Measurements from ENCODE around the gene NDUFAF5.

NDUFAF5 gene

DNA sequence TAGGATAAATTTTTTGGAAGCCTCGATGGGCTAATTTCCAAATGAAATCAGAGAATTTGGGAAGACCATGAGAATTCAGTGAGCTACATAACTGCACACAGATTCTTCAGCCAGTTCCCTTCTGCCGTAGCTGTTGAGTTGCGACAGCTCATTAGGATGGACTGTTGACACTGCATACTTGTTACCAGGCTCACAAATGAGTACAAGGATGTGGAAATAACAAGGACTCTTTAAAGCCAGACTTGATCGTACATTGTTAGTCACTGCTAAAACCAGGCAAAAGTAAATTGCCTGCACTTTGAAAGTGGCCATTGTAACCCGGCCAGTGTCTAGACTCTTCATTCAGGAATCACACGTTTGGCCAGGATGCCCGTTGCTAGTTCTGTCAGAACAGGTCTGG is 37.0 kb downstream of the NDUFAF5 start:
- no peak for DNase-seq

DNA sequence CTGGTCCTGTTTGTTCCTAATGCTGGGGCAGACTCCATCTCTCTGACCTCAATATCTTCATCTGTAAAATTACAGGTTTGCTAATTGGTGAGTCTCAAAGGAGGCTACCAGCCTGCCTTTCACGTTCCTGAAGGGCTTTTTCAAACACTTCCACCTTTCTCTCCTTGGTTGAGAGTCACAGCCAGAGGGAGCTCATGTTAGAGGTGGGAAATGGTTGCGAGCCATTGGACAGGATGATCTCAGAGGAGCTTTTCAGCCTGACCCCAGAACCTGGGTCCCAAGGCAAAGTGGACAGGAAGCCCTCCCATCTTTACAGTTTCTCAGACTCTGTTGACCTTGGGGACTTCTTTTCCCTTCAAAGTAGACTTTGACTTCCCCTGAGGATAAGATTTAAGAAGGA is 37.6 kb downstream of the NDUFAF5 start:
- DNase-seq = no peak

DNA sequence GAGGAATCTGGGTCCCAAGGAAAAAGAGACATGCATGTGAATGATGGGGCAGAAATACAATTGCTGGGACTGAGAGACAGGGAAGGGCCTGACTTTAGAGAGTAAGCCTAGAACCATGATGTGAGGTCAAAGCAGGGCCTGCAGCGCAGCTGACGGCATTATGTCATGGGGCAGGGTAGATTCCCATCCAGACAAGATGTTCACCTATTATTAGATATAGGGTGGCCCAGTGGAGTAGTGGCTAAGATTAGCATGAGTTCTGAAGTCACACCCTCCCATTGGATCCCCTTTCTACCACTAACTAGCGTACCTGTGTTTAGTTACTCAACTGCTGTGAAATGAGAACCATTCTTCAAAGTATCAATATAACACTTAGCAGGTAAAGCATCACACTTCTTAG is 39.6 kb downstream of the NDUFAF5 start:
- no peak for DNase-seq

DNA sequence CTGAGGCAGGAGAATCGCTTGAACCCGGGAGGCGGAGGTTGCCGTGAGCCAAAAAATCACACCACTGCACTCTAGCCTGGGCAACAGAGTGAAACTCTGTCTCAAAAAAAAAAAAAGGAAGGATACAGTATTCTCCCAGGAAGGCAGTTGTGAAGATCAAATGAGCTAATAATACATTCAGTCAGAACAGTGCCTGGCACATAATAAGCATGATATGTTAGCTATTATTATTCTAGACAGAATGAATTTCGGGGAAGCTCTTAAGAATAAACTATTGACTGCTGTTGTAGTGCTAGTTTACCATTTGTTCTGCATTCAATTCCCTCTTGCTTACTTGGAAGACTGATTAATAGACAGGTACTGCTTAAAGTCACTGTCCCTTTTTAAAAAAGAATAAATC is 40.6 kb downstream of the NDUFAF5 start:
- no peak for DNase-seq

DNA sequence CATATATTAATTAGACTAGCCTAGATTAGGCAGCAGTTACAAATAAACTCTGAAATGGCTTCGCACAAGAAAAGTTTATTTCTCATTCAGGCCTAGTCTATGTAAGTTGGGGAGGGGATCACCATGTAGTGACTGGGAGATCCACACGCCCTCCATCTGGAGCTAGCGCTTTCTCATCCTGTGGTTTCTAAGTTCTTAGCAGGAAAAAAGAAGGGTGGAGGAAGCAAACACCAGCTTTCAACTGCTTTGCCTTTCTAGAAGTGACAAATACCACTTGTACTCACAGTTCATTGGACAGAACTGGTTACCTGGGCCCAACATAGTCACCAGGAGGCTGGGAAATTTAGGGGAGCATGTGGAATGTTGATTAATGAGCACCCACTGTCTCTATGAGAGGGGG is 46.6 kb downstream of the NDUFAF5 start:
- DNase-seq = no peak

DNA sequence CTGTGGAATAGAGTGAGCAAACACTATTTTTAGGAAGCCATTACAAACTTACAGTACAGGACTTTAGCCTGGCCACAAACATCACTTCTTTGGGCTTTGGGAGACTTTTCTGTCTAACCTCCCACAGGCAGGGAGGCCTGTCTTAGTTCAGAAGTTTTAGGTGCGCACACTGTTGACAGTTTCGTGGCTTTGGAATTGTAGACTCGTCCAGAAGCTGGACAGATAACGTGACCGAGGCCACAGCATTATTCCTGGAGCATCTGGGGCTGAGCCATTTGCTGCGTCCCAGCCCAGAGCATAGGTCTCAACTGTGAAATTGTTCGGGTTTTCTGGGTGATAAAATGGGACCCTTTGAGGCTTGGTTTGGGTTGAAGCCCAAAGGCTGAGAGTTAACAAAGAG is 53.8 kb downstream of the NDUFAF5 start:
- DNase-seq = no peak

DNA sequence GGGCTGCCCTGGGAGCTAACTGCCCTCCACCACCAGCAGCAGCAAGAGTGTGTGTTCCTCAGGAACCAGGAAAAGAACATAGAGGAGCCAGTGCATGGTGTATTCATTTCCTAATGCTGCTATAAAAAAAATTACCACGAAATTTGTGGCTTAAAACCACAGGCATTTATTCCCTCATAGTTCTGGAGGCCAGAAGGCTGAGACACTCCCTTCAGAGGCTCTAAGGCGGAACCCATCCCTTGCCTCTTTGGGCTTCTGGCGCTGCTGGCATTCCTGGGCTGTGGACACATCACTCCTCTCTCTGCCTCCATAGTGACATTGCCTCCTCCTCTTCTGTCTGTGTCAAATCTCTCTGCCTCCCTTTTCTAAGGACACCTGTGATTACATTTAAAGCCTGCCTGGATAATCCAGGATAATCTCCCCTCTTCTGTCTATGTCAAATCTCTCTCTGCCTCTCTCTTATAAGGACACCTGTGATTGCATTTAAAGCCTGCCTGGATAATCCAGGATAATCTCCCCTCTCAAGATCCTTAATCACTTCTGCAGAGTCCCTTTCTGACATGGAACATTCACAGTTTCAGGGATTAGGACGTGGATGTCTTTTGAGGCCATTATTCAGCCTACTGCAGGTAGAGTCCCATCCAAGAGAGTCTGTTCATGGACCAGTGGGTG is 54.7 kb downstream of the NDUFAF5 start:
- DNase-seq = no peak

DNA sequence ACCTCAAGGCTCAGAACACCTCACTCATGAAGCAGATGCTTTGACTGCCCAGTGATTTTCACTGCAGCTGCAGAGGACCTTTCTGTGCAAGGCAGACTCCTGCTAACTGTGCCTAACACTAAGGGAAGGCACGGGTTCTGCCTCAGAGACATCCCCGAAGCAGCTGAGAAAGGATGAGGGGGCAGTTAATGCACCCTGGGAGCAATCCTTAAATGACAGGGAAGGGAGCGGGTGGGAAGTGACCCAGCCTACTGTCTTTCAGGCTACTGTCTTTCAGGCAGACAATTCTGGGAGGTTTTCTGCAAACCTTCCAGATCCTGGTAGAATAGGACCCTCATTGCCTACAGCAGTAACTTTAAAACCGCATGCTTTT is 55.3 kb downstream of the NDUFAF5 start:
- DNase-seq = no peak

DNA sequence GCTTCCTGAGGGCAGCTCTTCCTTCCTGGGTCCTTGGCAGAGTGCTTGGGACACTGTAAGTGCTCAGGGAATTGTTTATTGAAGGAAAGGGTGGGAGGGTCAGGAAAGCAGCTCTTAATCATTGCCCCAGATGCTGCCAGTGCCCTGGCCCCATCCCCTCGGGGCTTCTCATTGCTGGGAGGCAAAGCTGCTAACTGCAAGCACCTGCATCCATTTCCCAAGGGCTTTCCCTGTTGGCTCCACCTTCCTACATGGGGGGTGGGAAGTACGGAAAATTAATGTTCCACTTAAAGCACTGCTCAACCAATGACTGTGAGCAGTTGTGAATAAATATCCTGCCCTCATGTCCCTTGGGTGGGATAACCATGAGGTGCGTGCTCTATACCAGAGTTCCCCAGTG is 56.4 kb downstream of the NDUFAF5 start:
- no peak for DNase-seq

DNA sequence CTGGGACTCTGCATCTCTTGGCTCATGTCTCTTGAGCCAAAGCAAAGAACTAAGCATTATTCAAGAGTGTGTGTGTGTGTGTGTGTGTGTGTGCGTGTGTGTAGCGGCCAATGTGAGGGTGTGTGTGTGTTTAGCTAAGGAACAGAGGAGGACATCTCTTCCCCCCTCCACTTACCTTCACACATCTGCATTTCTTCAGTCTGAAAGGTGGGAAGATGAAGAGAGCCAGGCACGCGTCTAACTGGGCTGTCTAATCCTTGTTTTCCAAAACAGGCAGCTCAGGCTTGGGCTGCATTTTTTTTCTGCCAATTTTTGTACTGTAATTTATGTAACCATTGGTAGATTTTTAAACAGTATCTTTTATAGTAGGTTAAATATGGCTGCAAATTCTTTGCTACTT is 59.5 kb downstream of the NDUFAF5 start:
- DNase-seq = no peak

DNA sequence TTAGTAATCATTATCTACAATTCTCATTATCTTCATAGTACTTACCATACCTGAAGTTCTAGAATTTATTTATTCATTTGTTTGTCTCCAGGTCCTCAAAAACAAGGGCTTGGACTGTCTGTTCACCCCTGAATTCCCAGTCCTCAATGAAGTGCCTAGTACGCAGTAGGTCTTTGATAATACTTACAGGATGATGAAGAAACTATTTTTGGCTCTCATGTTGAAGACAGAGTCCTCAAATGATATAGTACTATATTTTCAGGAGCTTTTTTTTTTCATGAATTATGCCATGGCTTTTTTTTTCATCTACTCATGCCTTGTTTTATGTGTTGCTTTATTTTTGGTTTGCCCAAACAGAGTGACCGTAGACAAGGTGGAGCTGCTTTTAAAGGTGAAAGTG is 66.5 kb downstream of the NDUFAF5 start:
- no peak for DNase-seq

DNA sequence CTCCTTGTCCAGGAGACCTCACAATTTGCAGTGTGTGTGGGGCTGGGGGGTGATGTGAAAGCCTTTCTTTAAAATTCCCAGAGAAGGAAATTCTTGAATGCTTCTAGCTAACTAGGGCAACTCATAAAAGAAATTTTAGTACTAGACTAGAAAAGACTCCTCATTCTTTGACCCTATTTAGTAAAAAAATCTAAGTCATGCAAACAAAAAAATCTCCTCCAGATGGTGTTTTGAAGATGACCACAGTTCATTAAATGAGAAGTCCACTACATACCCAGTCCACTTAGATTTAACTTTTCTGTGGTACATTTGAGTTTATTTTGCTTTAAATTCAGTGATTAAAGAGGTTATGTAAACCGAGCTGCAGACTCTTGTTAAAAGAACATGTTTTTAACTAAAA is 67.5 kb downstream of the NDUFAF5 start:
- DNase-seq = no peak

DNA sequence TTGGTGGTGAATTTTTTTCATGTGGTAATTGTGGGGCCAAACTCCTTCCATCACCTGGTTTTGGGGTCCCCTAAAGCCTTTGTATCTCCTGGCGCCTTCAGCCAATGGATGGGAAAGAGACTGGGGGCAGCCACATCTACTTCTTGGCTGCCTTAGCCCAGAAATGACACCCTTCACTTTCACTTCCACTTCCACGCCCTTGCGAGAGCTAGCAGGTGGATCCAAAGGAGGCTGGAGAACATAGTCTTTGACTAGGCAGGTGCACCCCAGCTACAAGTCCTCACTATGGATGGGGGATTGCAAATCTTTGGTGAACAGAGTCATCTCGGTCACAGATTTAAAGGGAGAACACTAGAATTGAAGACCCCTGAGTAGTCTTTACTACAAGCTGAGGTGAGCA is 70.8 kb downstream of the NDUFAF5 start:
- DNase-seq = no peak

DNA sequence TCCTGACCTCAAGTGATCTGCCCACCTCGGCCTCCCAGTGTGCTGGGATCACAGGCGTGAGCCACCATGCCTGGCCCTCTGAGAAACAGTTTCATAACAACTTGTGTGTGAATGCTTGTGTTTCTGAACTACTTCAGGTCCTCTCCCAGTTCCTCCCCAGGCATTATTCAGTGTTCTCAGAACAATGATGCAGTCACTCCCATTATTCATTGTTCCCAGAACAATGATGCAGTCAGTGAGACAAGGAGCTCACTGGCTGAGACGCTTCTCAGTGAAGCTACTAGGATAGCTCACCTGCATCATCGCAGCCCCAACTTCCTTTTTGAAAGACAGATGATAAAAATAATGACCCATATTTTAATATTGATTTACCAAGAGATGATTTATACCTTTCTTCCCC is 71.5 kb downstream of the NDUFAF5 start:
- no peak for DNase-seq

DNA sequence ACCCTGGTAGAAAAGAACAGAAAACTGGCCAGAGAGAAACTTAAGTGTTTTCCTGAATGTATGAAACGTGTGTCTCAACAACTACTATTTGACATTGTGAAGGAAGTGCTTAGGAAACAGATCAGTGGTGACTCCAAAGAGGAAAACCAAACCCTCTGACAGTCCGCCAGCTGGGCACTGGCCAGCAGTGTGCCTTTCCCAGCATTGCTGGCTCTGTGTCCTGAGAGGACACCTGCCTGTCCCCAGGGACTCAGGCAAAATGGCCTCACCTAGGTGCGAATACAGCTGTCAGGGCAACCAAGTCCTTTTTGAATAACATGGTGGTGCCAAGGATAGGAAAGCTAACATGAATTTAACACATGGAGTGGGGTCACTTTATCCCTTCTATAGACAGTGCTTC is 72.5 kb downstream of the NDUFAF5 start:
- no peak for DNase-seq

DNA sequence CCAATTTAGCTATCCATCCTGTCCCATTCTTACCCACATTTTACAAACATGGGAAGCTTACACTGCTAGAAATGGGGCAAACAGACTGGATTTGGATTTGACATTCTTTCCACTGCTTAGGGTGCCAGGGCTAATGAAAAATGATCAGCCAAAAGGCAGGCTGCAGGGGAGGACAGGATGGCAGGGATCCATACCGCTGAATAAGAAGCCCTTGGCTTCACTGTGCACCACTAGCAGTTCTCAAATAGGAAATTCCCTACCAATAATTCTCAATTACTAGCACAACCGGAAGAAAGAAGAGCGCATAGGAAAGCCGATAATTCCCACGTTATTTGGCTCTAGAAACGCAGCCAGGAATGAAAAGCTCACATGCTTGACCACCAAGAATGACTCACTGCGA is 73.1 kb downstream of the NDUFAF5 start:
- DNase-seq = no peak

DNA sequence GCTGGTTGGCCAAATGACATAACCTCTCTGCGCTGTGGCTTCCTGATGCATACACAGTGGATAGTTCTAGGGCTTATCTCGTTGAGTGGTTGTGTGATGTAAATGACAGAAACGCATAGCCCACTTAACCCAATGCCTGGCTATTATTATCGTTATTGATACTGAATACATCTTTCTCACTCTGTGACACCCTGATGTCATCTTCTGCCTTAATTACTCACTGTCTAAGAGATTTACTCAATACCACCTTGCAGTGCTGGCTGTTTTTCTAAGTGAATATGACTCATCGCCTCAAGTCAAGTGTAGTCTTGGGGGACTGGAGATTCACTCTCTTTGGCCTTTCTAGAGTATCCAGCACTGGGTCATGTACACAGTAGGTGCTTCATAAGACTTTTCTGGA is 73.6 kb downstream of the NDUFAF5 start:
- no peak for DNase-seq

DNA sequence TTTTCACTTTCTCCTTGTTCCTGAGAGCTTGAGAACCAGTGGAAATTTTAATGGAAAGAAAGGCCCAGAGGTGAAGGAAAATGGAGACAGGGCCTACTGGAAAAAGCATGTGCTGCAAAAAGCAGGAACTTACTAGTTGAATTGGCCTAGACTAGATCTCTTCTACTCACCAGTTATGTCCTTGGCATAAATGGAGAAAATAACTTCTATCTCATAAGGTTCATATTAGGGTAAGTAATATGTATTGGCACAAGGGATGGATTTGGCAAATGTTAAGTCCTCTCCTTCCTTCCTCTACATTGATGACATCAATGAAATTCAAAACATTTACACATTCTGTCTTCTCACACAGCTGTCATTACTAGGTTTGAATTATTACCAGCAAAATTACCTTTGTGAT is 74.0 kb downstream of the NDUFAF5 start:
- DNase-seq = no peak

DNA sequence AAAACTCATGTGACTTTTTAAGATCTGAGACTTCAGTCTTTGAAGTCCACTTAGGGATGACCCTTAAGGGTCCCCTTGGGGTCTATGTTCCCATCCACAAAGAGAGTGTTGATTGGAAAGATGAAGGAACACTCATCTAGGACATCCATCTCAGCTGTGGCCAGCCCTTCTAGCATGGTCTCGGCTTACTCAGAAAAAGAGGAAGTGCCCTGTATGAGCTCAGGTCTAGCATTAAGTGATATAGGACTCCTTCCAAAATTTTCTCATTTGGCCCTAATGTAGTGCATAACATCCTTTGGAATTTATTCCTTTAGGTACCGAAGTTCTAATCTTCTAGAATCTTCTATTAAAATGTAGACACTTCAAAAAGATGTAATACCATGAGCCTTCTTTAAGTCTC is 77.4 kb downstream of the NDUFAF5 start:
- DNase-seq = no peak

DNA sequence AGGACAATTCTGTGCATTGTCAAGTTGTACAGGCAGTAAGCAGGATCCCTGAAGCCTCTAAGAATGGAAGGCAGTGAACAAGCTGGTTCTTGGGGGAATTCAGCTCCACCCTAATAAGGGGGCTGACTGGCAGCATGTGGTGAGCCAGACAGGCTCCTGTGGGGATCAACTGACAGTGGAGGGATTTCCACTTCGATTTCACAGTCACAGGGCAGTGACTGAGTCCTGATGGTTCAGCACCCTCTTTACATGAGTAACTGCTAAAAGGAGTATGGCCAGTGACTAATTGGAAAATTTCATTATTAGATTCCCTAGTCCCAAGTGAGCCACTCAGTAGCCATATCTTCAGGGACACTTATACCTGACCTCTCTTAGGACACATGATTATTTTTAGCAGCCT is 78.4 kb downstream of the NDUFAF5 start:
- DNase-seq = no peak

DNA sequence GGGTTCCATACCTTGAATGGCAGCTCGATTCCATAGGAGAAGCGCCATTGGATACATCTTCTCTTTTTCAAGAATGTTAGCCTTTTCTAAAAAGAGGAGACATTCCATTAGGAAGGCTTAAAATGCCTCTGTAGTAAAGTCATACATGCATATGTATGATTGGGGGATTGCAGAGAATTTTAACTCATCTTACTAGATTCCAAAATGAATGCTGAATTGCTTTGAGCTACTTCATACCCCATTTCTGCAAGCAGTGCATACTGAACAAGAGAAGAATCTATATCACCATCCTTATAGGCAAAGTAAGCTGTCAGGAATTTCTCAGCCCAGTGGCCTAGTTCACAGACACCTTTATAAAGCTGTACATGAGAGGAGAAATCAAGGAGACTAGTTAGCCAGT is 80.3 kb downstream of the NDUFAF5 start:
- no peak for DNase-seq

DNA sequence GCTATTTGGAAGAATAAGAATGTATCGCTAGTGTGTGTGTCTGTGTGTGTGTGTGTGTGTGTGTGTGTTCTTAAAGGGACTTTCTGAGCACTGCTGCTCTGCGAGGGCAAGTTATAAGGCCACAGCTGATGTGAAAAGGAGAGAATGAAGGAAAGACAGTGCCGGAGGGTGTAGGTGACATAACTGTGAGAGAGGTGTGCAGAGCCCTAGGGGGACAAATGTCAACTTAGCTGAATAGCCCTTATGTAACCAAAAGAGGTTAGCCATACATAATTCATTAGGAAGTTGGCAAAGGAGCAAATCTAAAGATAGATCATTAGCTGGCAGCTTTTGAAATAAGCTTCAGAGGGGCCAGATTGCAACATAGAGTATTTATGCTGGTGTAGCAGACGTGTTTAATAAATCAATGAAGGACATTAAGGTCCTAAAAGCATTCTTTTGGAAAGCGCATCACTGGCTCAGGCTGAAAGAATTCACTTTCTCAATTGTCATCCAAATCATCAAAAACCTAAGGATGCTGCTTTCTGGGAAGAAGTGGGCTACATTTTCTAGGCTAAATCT is 81.0 kb downstream of the NDUFAF5 start:
- DNase-seq = no peak

DNA sequence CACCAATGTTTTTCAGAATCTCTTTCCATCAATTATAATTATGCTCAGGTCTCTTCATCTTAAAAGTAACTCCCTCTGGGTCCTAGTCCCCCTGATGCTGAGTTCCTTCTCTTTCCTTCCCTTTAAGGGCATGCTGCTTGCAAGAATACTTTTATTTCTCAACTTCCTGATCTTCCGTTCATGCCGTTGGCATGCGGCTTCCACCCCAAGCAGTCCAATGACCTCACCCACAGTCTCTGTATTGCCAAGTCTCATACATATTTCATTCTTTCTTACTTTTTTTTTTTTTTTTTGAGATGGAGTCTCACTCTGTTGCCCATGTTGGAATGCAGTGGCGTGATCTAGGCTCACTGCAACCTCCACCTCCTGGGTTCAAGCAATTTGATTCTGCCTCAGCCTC is 83.5 kb downstream of the NDUFAF5 start:
- no peak for DNase-seq

DNA sequence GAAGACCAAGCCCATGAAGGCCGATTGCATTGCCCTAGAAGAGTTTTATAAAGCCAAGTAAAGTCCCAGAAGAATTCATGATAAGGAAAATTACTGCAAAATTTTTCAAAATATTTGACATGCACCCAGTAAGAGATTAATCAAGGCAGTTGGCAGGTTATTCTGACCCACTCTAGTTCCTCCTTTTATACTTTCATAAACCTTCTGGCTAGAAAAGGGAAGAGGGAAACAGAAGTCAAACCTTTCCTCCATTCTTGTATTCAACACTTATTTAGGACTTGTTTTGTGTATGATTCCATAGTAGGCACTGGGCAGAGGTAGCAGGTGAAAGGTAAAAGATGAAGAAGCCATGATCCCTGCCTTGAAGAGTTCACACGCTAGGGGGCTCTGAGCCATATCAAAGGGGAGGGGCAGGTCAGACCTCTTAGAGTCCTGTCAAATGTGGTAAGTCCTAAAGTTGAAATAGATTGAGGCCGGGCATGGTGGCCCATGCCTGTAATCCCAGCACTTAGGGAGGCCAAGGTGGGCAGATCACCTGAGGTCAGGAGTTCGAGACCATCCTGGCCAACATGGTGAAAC is 85.4 kb downstream of the NDUFAF5 start:
- no peak for DNase-seq
